Activated CD4-positive, alpha-beta memory T cell treated with anti-CD3 and anti-CD28 coated beads, Interleukin-2, amount 10 ng/mL, durations not matched to agents 7 days and 5 days (primary cell): ENCODE measurements around the gene RIPPLY3. TPM values are rescaled to one million over a fixed set of nuclear protein-coding genes. Genes with fewer than 3 reads are reported as not detected.
A peak's percentile ranks its signal among the peaks of the same experiment; 100 is the strongest.

Experiments used
- CTCF ChIA-PET: fragments of 350-600 bp; sonication (Branson Sonifier 250); formaldehyde crosslinking; loops from one replicate; lab custom pipeline; 2021; ENCODE audit warnings: antibody characterized with exemption, inconsistent platforms; lab: Charles Lee
- POLR2A ChIA-PET: fragments of 350-600 bp; sonication (Branson Sonifier 250); formaldehyde crosslinking; loops from one replicate; lab custom pipeline; 2021; ENCODE audit warnings: antibody characterized with exemption; lab: Charles Lee
- DNase-seq: peaks from one replicate; pipeline ENCODE4 v3.0.0-alpha.2; 2020
- H3K27ac Mint-ChIP-seq: one replicate; pipeline ENCODE4 v1.8.0; 2021; ENCODE audit warnings: mild to moderate bottlenecking, mixed read lengths
- H3K27me3 Mint-ChIP-seq: one replicate; pipeline ENCODE4 v1.8.0; 2021; ENCODE audit warnings: mixed read lengths
- H3K36me3 Mint-ChIP-seq: one replicate; pipeline ENCODE4 v1.8.0; 2021; ENCODE audit warnings: low read depth, mixed read lengths
- H3K4me1 Mint-ChIP-seq: one replicate; pipeline ENCODE4 v1.8.0; 2021; ENCODE audit warnings: mixed read lengths
- H3K4me3 Mint-ChIP-seq: one replicate; pipeline ENCODE4 v1.8.0; 2021; ENCODE audit warnings: mild to moderate bottlenecking, mixed read lengths
- H3K9me3 Mint-ChIP-seq: one replicate; pipeline ENCODE4 v1.8.0; 2021; ENCODE audit warnings: mixed read lengths
- total RNA-seq, 2 experiments: library from RNA; stranded (reverse); gene quantifications; one replicate each; pipeline ENCODE4 v1.2.3, GENCODE V29; 2021

RIPPLY3 gene
- total RNA-seq, 2 experiments from 2014 or later: not detected

GRCh38 chr21:36968414-36968813 is 38.1 kb upstream of the RIPPLY3 start:
- Mint-ChIP-seq H3K9me3 (no peaks in the 10 kb centered on the region), H3K27me3 (no peaks in the 10 kb centered on the region), H3K4me3 (no peak overlapping the region), H3K36me3 (no peaks in the 10 kb centered on the region), H3K4me1 (peaks cover 23% of the 10 kb centered on the region), H3K27ac (no peak overlapping the region)
- POLR2A ChIA-PET: interaction anchor here (0.9 to 4.4 kb wide), 4 partner anchors 9 to 21 kb away, joined by 3 to 28 read pairs (median 5); no protein-coding TSS in a partner anchor
- CTCF ChIA-PET: interaction anchor here (1.6 to 3.5 kb wide), 2 partner anchors 8 to 21 kb away, joined by 7 to 26 read pairs; no protein-coding TSS in a partner anchor
- no peak for DNase-seq

GRCh38 chr21:36968976-36969375 is 37.5 kb upstream of the RIPPLY3 start:
- no peak overlapping the region for H3K4me3 Mint-ChIP-seq
- no peaks in the 10 kb centered on the region for H3K36me3 Mint-ChIP-seq
- H3K27me3 Mint-ChIP-seq: no peaks in the 10 kb centered on the region
- H3K4me1 Mint-ChIP-seq: peaks cover 23% of the 10 kb centered on the region
- no peak for DNase-seq
- no peak overlapping the region for H3K27ac Mint-ChIP-seq
- CTCF ChIA-PET: interaction anchor here (0.5 kb wide), 1 partner anchor 20 kb away, joined by 3 read pairs; no protein-coding TSS in a partner anchor
- no peaks in the 10 kb centered on the region for H3K9me3 Mint-ChIP-seq
- POLR2A ChIA-PET: interaction anchor here (1.0 to 4.4 kb wide), 3 partner anchors 8 to 21 kb away, joined by 3 to 28 read pairs (median 7); no protein-coding TSS in a partner anchor

- Mint-ChIP-seq H3K9me3 (no peaks in the 10 kb centered on the region), H3K4me3 (no peak overlapping the region), H3K27ac (no peak overlapping the region), H3K4me1 (peaks cover 19% of the 10 kb centered on the region), H3K27me3 (no peaks in the 10 kb centered on the region), H3K36me3 (no peaks in the 10 kb centered on the region)
- POLR2A ChIA-PET: no interaction called here
- CTCF ChIA-PET: no interaction called here
- DNase-seq: no peak
These were observed 32.3 kb upstream of the RIPPLY3 start for GRCh38 chr21:36973986-36974850.

- H3K27ac Mint-ChIP-seq: no peak overlapping the region
- CTCF ChIA-PET: interaction anchor here (0.6 to 3.1 kb wide), 2 partner anchors 8 to 9 kb away, joined by 3 to 26 read pairs; partner anchors contain the start of gene HLCS
- H3K36me3 Mint-ChIP-seq: no peaks in the 10 kb centered on the region
- H3K4me1 Mint-ChIP-seq: peaks cover 19% of the 10 kb centered on the region
- DNase-seq: no peak
- no peak overlapping the region for H3K4me3 Mint-ChIP-seq
- POLR2A ChIA-PET: no interaction called here
- H3K9me3 Mint-ChIP-seq: no peaks in the 10 kb centered on the region
- no peaks in the 10 kb centered on the region for H3K27me3 Mint-ChIP-seq
These were observed 31.7 kb upstream of the RIPPLY3 start for GRCh38 chr21:36974851-36975192.

- CTCF ChIA-PET: interaction anchor here (0.5 to 5.1 kb wide), 15 partner anchors 9 to 588 kb away, joined by 3 to 32 read pairs (median 4); partner anchors contain the start of gene HLCS
- Mint-ChIP-seq H3K4me3 (no peak overlapping the region), H3K36me3 (no peaks in the 10 kb centered on the region), H3K27me3 (peaks cover 7% of the 10 kb centered on the region), H3K4me1 (peaks cover 25% of the 10 kb centered on the region), H3K9me3 (no peaks in the 10 kb centered on the region), H3K27ac (no peak overlapping the region)
- POLR2A ChIA-PET: interaction anchor here (1.2 to 2.8 kb wide), 3 partner anchors 8 to 13 kb away, joined by 3 to 14 read pairs (median 7); partner anchors contain the start of gene HLCS
- DNase-seq: no peak
These were observed 30.2 kb upstream of the RIPPLY3 start for GRCh38 chr21:36976228-36976861.

- peaks cover 10% of the 10 kb centered on the region for H3K27me3 Mint-ChIP-seq
- POLR2A ChIA-PET: interaction anchor here (1.0 to 2.8 kb wide), 5 partner anchors 8 to 37 kb away, joined by 3 to 14 read pairs (median 4); partner anchors contain the start of gene HLCS
These were observed 29.4 kb upstream of the RIPPLY3 start for GRCh38 chr21:36976882-36977651.

GRCh38 chr21:36980280-36981048 is 26.0 kb upstream of the RIPPLY3 start:
- H3K4me3 Mint-ChIP-seq: no peak overlapping the region
- no peak for DNase-seq
- no peak overlapping the region for H3K27ac Mint-ChIP-seq
- H3K36me3 Mint-ChIP-seq: no peaks in the 10 kb centered on the region
- H3K4me1 Mint-ChIP-seq: peaks cover 25% of the 10 kb centered on the region
- ChIA-PET POLR2A (interaction anchor here (1.7 kb wide), 1 partner anchor 13 kb away, joined by 7 read pairs; no protein-coding TSS in a partner anchor), CTCF (interaction anchor here (5.1 kb wide), 1 partner anchor 10 kb away, joined by 32 read pairs; no protein-coding TSS in a partner anchor)
- no peaks in the 10 kb centered on the region for H3K9me3 Mint-ChIP-seq
- peaks cover 10% of the 10 kb centered on the region for H3K27me3 Mint-ChIP-seq

More at GRCh38 chr21:36976882-36977651, 29.4 kb upstream of the RIPPLY3 start:
- H3K27ac Mint-ChIP-seq: peak overlapping the region; percentile 29
- DNase-seq: peak; percentile 31
- CTCF ChIA-PET: interaction anchor here (0.5 to 5.1 kb wide), 17 partner anchors 10 to 587 kb away, joined by 3 to 32 read pairs (median 4); partner anchors contain the start of gene HLCS
- no peak overlapping the region for H3K4me3 Mint-ChIP-seq
- no peaks in the 10 kb centered on the region for H3K36me3 Mint-ChIP-seq
- H3K9me3 Mint-ChIP-seq: no peaks in the 10 kb centered on the region
- peaks cover 25% of the 10 kb centered on the region for H3K4me1 Mint-ChIP-seq

GRCh38 chr21:36981049-36981391 is 25.5 kb upstream of the RIPPLY3 start:
- DNase-seq: no peak
- ChIA-PET POLR2A (no interaction called here), CTCF (no interaction called here)
- Mint-ChIP-seq H3K36me3 (no peaks in the 10 kb centered on the region), H3K4me1 (peaks cover 28% of the 10 kb centered on the region), H3K4me3 (no peak overlapping the region), H3K9me3 (no peaks in the 10 kb centered on the region), H3K27ac (no peak overlapping the region), H3K27me3 (peaks cover 10% of the 10 kb centered on the region)

GRCh38 chr21:36981977-36982700 is 24.4 kb upstream of the RIPPLY3 start:
- Mint-ChIP-seq H3K4me1 (peaks cover 29% of the 10 kb centered on the region), H3K27me3 (peaks cover 10% of the 10 kb centered on the region), H3K9me3 (no peaks in the 10 kb centered on the region), H3K36me3 (no peaks in the 10 kb centered on the region), H3K4me3 (no peak overlapping the region), H3K27ac (no peak overlapping the region)
- no peak for DNase-seq
- POLR2A ChIA-PET: no interaction called here
- CTCF ChIA-PET: interaction anchor here (0.6 to 0.9 kb wide), 3 partner anchors 15 to 277 kb away, joined by 3 read pairs; no protein-coding TSS in a partner anchor

- no peak overlapping the region for H3K4me3 Mint-ChIP-seq
- peaks cover 5% of the 10 kb centered on the region for H3K27me3 Mint-ChIP-seq
- no peak for DNase-seq
- H3K4me1 Mint-ChIP-seq: peaks cover 38% of the 10 kb centered on the region
- H3K36me3 Mint-ChIP-seq: no peaks in the 10 kb centered on the region
- H3K9me3 Mint-ChIP-seq: no peaks in the 10 kb centered on the region
- peak overlapping the region; percentile 55 for H3K27ac Mint-ChIP-seq
- CTCF ChIA-PET: interaction anchor here (1.9 kb wide), 1 partner anchor 9 kb away, joined by 9 read pairs; no protein-coding TSS in a partner anchor
- POLR2A ChIA-PET: interaction anchor here (1.0 kb wide), 1 partner anchor 86 kb away, joined by 3 read pairs; no protein-coding TSS in a partner anchor
These were observed 20.5 kb upstream of the RIPPLY3 start for GRCh38 chr21:36985751-36986594.
